Stomach smooth muscle (tissue), 2 donors: ENCODE results near the gene NLGN3.

ENCODE experiments used
- H3K27ac ChIP-seq: one replicate; pipeline ENCODE4 v1.7.0; 2013; ENCODE audit warnings: mild to moderate bottlenecking, low read length, inconsistent platforms
- H3K27me3 ChIP-seq, 2 donors: one replicate each; pipeline ENCODE4 v1.7.0; 2013; ENCODE audit warnings: low read length in 2 of 2; ENCODE audit not compliant: insufficient read depth in 2 of 2, control insufficient read depth in 1 of 2
- H3K36me3 ChIP-seq, 2 donors: one replicate each; pipeline ENCODE4 v1.7.0; 2013; ENCODE audit warnings: low read length in 2 of 2; ENCODE audit not compliant: control insufficient read depth in 2 of 2, insufficient read depth in 2 of 2
- H3K4me1 ChIP-seq: one replicate; pipeline ENCODE4 v1.7.0; 2013; ENCODE audit warnings: low read length; ENCODE audit not compliant: control insufficient read depth, insufficient read depth
- H3K4me3 ChIP-seq, 2 donors: one replicate each; pipeline ENCODE4 v1.7.0; 2013; ENCODE audit warnings: low read length in 2 of 2
- H3K9ac ChIP-seq, 2 donors: one replicate each; pipeline ENCODE4 v1.7.0; 2013; ENCODE audit warnings: low read length in 2 of 2, mild to moderate bottlenecking in 1 of 2
- H3K9me3 ChIP-seq, 2 donors: one replicate each; pipeline ENCODE4 v1.7.0; 2013; ENCODE audit warnings: low read length in 2 of 2; ENCODE audit not compliant: control insufficient read depth in 2 of 2
- donor health status: healthy.
- donor health status: Pancreatic carcinoma.

Gene NLGN3

GRCh38 chrX:71151366-71151765 lies 6.7 kb downstream of the NLGN3 start:
- H3K9ac ChIP-seq = no peak overlapping the region
- H3K27me3 ChIP-seq = peaks cover 0 to 4% of the 10 kb centered on the region in 2 donors
- no peak overlapping the region for H3K27ac ChIP-seq
- H3K4me3 ChIP-seq = no peak overlapping the region
- H3K9me3 ChIP-seq = no peaks in the 10 kb centered on the region
- H3K36me3 ChIP-seq = no peaks in the 10 kb centered on the region
- peaks cover under 1% of the 10 kb centered on the region for H3K4me1 ChIP-seq

DNA sequence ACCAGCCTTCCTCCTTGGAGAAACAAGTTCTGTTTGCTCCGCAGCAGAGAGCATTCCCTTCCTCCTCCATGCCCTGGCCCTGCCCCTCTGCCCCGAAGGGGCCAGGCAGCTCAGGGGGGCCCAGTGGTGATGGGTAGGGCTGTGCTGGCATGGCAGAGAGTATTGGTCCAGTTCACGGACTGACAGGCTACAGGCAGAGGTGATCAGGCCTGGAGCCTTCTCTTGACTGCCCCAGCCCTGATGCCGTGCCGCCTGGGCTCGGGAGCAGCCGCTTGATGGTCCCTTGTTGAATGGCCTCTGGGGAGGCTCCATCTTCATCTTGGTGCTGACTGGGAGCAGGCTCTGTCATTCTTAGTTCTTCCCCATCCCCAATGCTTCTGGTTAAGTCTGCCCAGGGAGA lies 9.6 kb downstream of the NLGN3 start:
- Histone ChIP-seq H3K4me1 (no peaks in the 10 kb centered on the region), H3K9me3 (no peaks in the 10 kb centered on the region), H3K27ac (no peak overlapping the region), H3K36me3 (no peaks in the 10 kb centered on the region), H3K4me3 (no peak overlapping the region), H3K27me3 (peaks cover 0 to 6% of the 10 kb centered on the region in 2 donors), H3K9ac (no peak overlapping the region)

GRCh38 chrX:71154641-71155040 lies 10.0 kb downstream of the NLGN3 start:
- H3K4me1 ChIP-seq = no peaks in the 10 kb centered on the region
- no peak overlapping the region for H3K9ac ChIP-seq
- H3K27ac ChIP-seq = no peak overlapping the region

GRCh38 chrX:71158603-71159002 lies 14.0 kb downstream of the NLGN3 start:
- Histone ChIP-seq H3K9ac (no peak overlapping the region), H3K9me3 (no peaks in the 10 kb centered on the region), H3K36me3 (no peaks in the 10 kb centered on the region), H3K4me1 (no peaks in the 10 kb centered on the region), H3K27me3 (peaks cover 0 to 14% of the 10 kb centered on the region in 2 donors), H3K4me3 (no peak overlapping the region), H3K27ac (no peak overlapping the region)

More at GRCh38 chrX:71154641-71155040, 10.0 kb downstream of the NLGN3 start:
- Histone ChIP-seq H3K4me3 (no peak overlapping the region), H3K36me3 (no peaks in the 10 kb centered on the region), H3K9me3 (no peaks in the 10 kb centered on the region), H3K27me3 (peaks cover 0 to 6% of the 10 kb centered on the region in 2 donors)

- no peaks in the 10 kb centered on the region for H3K9me3 ChIP-seq
- no peaks in the 10 kb centered on the region for H3K4me1 ChIP-seq
- no peaks in the 10 kb centered on the region for H3K36me3 ChIP-seq
- no peak overlapping the region for H3K9ac ChIP-seq
- peaks cover 0 to 15% of the 10 kb centered on the region in 2 donors for H3K27me3 ChIP-seq
- no peak overlapping the region for H3K4me3 ChIP-seq
- no peak overlapping the region for H3K27ac ChIP-seq
Measured at GRCh38 chrX:71159335-71159734, 14.7 kb downstream of the NLGN3 start.

GRCh38 chrX:71160475-71160874 lies 15.8 kb downstream of the NLGN3 start:
- Histone ChIP-seq H3K4me1 (no peaks in the 10 kb centered on the region), H3K9me3 (no peaks in the 10 kb centered on the region), H3K36me3 (no peaks in the 10 kb centered on the region), H3K4me3 (no peak overlapping the region), H3K27me3 (peaks cover 0 to 14% of the 10 kb centered on the region in 2 donors), H3K27ac (no peak overlapping the region), H3K9ac (no peak overlapping the region)

DNA sequence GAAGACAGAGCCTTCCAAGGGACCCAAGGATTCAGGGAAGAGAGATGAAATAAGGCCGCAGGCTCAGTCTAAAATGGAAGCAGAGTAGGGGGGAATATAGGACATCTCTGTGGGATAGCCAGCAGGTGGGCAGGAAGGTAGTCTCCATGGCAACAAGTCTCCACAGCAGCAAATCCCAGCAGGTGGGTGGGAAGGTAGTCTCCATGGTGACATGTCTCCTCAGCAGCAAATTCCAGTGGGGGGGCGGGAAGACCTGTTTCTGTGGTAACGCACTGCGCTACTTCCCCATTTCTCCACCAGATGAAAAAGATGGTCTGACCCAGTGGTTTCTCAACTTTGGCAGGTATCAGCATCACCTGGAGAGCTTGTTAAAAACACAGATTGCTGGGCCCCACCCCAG lies 18.3 kb downstream of the NLGN3 start:
- H3K36me3 ChIP-seq = no peaks in the 10 kb centered on the region
- no peaks in the 10 kb centered on the region for H3K4me1 ChIP-seq
- H3K9ac ChIP-seq = no peak overlapping the region
- peaks cover 0 to 12% of the 10 kb centered on the region in 2 donors for H3K27me3 ChIP-seq
- no peak overlapping the region for H3K27ac ChIP-seq
- no peaks in the 10 kb centered on the region for H3K9me3 ChIP-seq
- H3K4me3 ChIP-seq = no peak overlapping the region

- no peaks in the 10 kb centered on the region for H3K36me3 ChIP-seq
- H3K27ac ChIP-seq = no peak overlapping the region
- no peak overlapping the region for H3K9ac ChIP-seq
- no peak overlapping the region for H3K4me3 ChIP-seq
- H3K27me3 ChIP-seq = peaks cover 0 to 14% of the 10 kb centered on the region in 2 donors
- no peaks in the 10 kb centered on the region for H3K9me3 ChIP-seq
- H3K4me1 ChIP-seq = no peaks in the 10 kb centered on the region
Measured at GRCh38 chrX:71164071-71164470, 19.4 kb downstream of the NLGN3 start.

DNA sequence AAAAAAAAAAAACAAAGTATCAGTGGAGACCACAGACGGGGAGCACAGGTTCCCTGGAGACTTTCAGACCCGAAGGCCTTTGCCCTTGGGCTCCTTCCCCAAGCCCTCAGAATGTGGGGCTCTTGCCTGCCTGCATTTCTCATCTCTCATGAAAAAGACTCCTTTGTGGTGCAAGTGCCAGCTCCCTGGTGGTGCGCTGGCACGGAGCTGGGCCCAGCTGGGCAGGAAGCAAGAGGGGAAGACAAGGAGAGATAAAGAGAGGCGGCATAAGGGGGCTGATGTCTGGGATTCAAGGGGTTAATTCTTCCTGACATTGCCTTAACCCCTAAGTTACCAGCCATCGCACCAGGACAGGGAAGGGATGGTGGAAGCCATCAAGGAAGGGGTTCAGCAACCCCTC lies 21.8 kb downstream of the NLGN3 start:
- Histone ChIP-seq H3K27ac (no peak overlapping the region), H3K4me1 (no peaks in the 10 kb centered on the region), H3K4me3 (no peak overlapping the region), H3K9me3 (no peaks in the 10 kb centered on the region), H3K27me3 (peaks cover 0 to 16% of the 10 kb centered on the region in 2 donors), H3K9ac (no peak overlapping the region), H3K36me3 (no peaks in the 10 kb centered on the region)

DNA sequence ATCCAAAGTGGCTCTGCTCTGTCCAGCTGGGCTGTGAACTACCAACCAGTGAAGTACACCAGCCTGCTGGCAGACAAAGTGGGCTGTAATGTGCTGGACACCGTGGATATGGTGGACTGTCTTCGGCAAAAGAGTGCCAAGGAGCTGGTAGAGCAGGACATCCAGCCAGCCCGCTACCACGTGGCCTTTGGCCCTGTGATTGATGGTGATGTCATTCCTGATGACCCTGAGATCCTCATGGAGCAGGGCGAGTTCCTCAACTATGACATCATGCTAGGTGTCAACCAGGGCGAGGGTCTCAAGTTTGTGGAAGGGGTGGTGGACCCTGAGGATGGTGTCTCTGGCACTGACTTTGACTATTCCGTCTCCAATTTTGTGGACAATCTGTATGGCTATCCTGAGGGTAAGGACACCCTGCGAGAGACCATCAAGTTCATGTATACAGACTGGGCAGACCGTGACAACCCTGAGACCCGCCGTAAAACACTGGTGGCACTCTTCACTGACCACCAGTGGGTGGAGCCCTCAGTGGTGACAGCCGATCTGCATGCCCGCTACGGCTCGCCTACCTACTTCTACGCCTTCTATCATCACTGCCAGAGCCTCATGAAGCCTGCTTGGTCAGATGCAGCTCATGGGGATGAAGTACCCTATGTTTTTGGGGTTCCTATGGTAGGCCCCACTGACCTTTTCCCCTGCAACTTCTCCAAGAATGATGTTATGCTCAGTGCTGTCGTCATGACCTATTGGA lies 22.6 kb downstream of the NLGN3 start:
- Histone ChIP-seq H3K27me3 (peaks cover 0 to 16% of the 10 kb centered on the region in 2 donors), H3K4me3 (no peak overlapping the region), H3K4me1 (no peaks in the 10 kb centered on the region), H3K36me3 (no peaks in the 10 kb centered on the region), H3K9me3 (no peaks in the 10 kb centered on the region), H3K27ac (no peak overlapping the region), H3K9ac (no peak overlapping the region)

GRCh38 chrX:71168134-71168533 lies 23.5 kb downstream of the NLGN3 start:
- peaks cover 0 to 10% of the 10 kb centered on the region in 2 donors for H3K27me3 ChIP-seq
- H3K4me3 ChIP-seq = no peak overlapping the region
- H3K9ac ChIP-seq = no peak overlapping the region
- H3K27ac ChIP-seq = no peak overlapping the region
- H3K9me3 ChIP-seq = no peaks in the 10 kb centered on the region
- H3K36me3 ChIP-seq = no peaks in the 10 kb centered on the region
- H3K4me1 ChIP-seq = no peaks in the 10 kb centered on the region
